SK-N-SH (cell line): ENCODE data around the gene TMEM167A. TPM values are rescaled to one million over a fixed set of nuclear protein-coding genes. Genes with fewer than 3 reads are reported as not detected.
A peak's percentile ranks its signal among the peaks of the same experiment; 100 is the strongest.

ENCODE experiments used
- CTCF ChIA-PET: fragments of 300-600, 350-600 bp; formaldehyde crosslinking; extraction: SDS; loops from one replicate; lab custom pipeline; 2021; lab: Yijun Ruan, JAX
- POLR2A ChIA-PET: fragments of 350-600 bp; sonication (Branson Sonifier 250); formaldehyde crosslinking; extraction: SDS; loops from one replicate; lab custom pipeline; 2020; ENCODE audit warnings: antibody characterized with exemption, inconsistent platforms; lab: Yijun Ruan, JAX
- DNase-seq: peaks from one replicate; pipeline ENCODE4 v3.0.0; 2012
- H2AFZ ChIP-seq: fragments of 200-600 bp; sonication (generic); 2 replicates; pipeline ENCODE4 v1.8.1; 2016; ENCODE audit warnings: antibody characterized with exemption, mild to moderate bottlenecking, low read depth
- H3F3A ChIP-seq: fragments of 200-600 bp; sonication (generic); replicated peaks from 2 replicates; pipeline ENCODE3; 2016; ENCODE audit warnings: antibody characterized with exemption, mild to moderate bottlenecking; ENCODE audit not compliant: insufficient read depth
- H3K27ac ChIP-seq, 2 experiments: fragments of 200-500 bp in 1 of 2; fragments of 200-600 bp in 1 of 2; sonication (Bioruptor generic) in 1 of 2; sonication (generic), shearing (Covaris generic) in 1 of 2; 2 replicates each; pipeline versions ENCODE4 v1.5.1 to v1.6.1; 2014 to 2016; ENCODE audit warnings: low read depth in 2 of 2, inconsistent platforms in 1 of 2, low read length in 1 of 2, mild to moderate bottlenecking in 1 of 2, mixed read lengths in 1 of 2
- H3K27me3 ChIP-seq: fragments of 200-600 bp; sonication (generic), shearing (Covaris generic); 2 replicates; pipeline ENCODE4 v1.6.1; 2016; ENCODE audit warnings: mixed run types; ENCODE audit not compliant: insufficient read depth
- H3K36me3 ChIP-seq, 2 experiments: fragments of 200-500 bp in 1 of 2; fragments of 200-600 bp in 1 of 2; sonication (Bioruptor generic) in 1 of 2; sonication (generic) in 1 of 2; replicated peaks in 1 of 2; 2 replicates each; pipeline versions ENCODE3 to v1.5.1; 2014 to 2016; ENCODE audit warnings: low read length in 1 of 2, mild to moderate bottlenecking in 1 of 2; ENCODE audit not compliant: insufficient read depth in 2 of 2, control insufficient read depth in 1 of 2
- H3K4me1 ChIP-seq, 2 experiments: fragments of 200-500 bp in 1 of 2; fragments of 200-600 bp in 1 of 2; sonication (Bioruptor generic) in 1 of 2; sonication (generic), shearing (Covaris generic) in 1 of 2; 2 replicates each; pipeline versions ENCODE4 v1.5.1 to v1.6.1; 2014 to 2016; ENCODE audit warnings: low read depth in 1 of 2, low read length in 1 of 2, mixed run types in 1 of 2; ENCODE audit not compliant: insufficient read depth in 2 of 2, control insufficient read depth in 1 of 2
- H3K4me2 ChIP-seq: fragments of 200-600 bp; sonication (generic), shearing (Covaris generic); 2 replicates; pipeline ENCODE4 v1.6.1; 2017; ENCODE audit warnings: mixed run types
- H3K4me3 ChIP-seq, 2 experiments: fragments of 200-500 bp in 1 of 2; fragments of 200-600 bp in 1 of 2; sonication (Bioruptor generic) in 1 of 2; sonication (generic), shearing (Covaris generic) in 1 of 2; 2 replicates each; pipeline versions ENCODE4 v1.5.1 to v1.8.1; 2014 to 2016; ENCODE audit warnings: low read depth in 2 of 2, inconsistent platforms in 1 of 2, low read length in 1 of 2, mild to moderate bottlenecking in 1 of 2, mixed read lengths in 1 of 2, moderate library complexity in 1 of 2
- H3K79me2 ChIP-seq: fragments of 200-600 bp; sonication (generic); 2 replicates; pipeline ENCODE4 v1.8.1; 2017; ENCODE audit warnings: mild to moderate bottlenecking; ENCODE audit not compliant: insufficient read depth
- H3K9ac ChIP-seq: fragments of 200-600 bp; sonication (generic); 2 replicates; pipeline ENCODE4 v1.6.1; 2017; ENCODE audit warnings: mixed run types
- H3K9me2 ChIP-seq: fragments of 200-600 bp; sonication (generic); 2 replicates; pipeline ENCODE4 v1.6.1; 2017; ENCODE audit warnings: mixed run types
- H3K9me3 ChIP-seq: fragments of 200-600 bp; sonication (generic); 2 replicates; pipeline ENCODE4 v1.6.1; 2017; ENCODE audit warnings: mixed run types, mild to moderate bottlenecking, moderate library complexity
- H4K20me1 ChIP-seq: fragments of 200-600 bp; sonication (generic); 2 replicates; pipeline ENCODE4 v1.6.1; 2017; ENCODE audit warnings: mild to moderate bottlenecking, mixed run types; ENCODE audit not compliant: insufficient read depth
- CHD2 ChIP-seq: fragments of 150-350 bp; IDR thresholded peaks from 2 replicates; pipeline ENCODE4 v1.6.1; 2018; ENCODE audit warnings: low read length; ENCODE audit not compliant: partially characterized antibody
- ELF1 ChIP-seq: IDR thresholded peaks from 2 replicates; pipeline ENCODE4 v1.4.0; 2012
- EP300 ChIP-seq, 2 experiments: IDR thresholded peaks; 2 replicates each; pipeline versions ENCODE4 v1.4.0 to v1.6.1; 2012; ENCODE audit warnings: borderline replicate concordance in 1 of 2, low read depth in 1 of 2, low read length in 1 of 2
- FOSL2 ChIP-seq: IDR thresholded peaks from 2 replicates; pipeline ENCODE4 v1.4.0; 2012; ENCODE audit warnings: low read depth, mild to moderate bottlenecking, moderate library complexity, borderline replicate concordance
- FOXJ3 ChIP-seq: sonication (generic); formaldehyde crosslinking; IDR thresholded peaks from 2 replicates; pipeline ENCODE4 v1.5.1; 2020; ENCODE audit warnings: mild to moderate bottlenecking, missing genetic modification reagents
- FOXM1 ChIP-seq: IDR thresholded peaks from 2 replicates; pipeline ENCODE4 v1.4.0; 2012; ENCODE audit warnings: low read depth, mild to moderate bottlenecking
- GABPA ChIP-seq: IDR thresholded peaks from 2 replicates; pipeline ENCODE4 v1.4.0; 2012; ENCODE audit warnings: low read depth, mild to moderate bottlenecking
- GATA2 ChIP-seq: sonication (generic); formaldehyde crosslinking; IDR thresholded peaks from 2 replicates; pipeline ENCODE4 v1.5.0; 2020; ENCODE audit warnings: mild to moderate bottlenecking, missing genetic modification reagents
- JUND ChIP-seq: IDR thresholded peaks from 2 replicates; pipeline ENCODE4 v1.4.0; 2012
- NFIC ChIP-seq: IDR thresholded peaks from 2 replicates; pipeline ENCODE4 v1.4.0; 2012; ENCODE audit warnings: borderline replicate concordance
- NRF1 ChIP-seq: IDR thresholded peaks from 2 replicates; pipeline ENCODE4 v1.6.1; 2012; ENCODE audit warnings: low read depth, mild to moderate bottlenecking, low read length
- POLR2AphosphoS5 ChIP-seq: IDR thresholded peaks from 2 replicates; pipeline ENCODE4 v1.6.1; 2012; ENCODE audit warnings: low read depth, low read length
- RAD21 ChIP-seq: IDR thresholded peaks from 2 replicates; pipeline ENCODE4 v1.6.1; 2012; ENCODE audit warnings: mild to moderate bottlenecking, low read length
- RCOR1 ChIP-seq: fragments of 150-350 bp; IDR thresholded peaks from 2 replicates; pipeline ENCODE4 v1.6.1; 2017; ENCODE audit warnings: antibody characterized with exemption, low read length
- RFX5 ChIP-seq: IDR thresholded peaks from 2 replicates; pipeline ENCODE4 v1.6.1; 2012; ENCODE audit warnings: mild to moderate bottlenecking, improper control_type of control experiment, low read length
- RXRA ChIP-seq: IDR thresholded peaks from 2 replicates; pipeline ENCODE4 v1.4.0; 2012; ENCODE audit warnings: low read depth, mild to moderate bottlenecking, borderline replicate concordance
- SIN3A ChIP-seq: IDR thresholded peaks from 2 replicates; pipeline ENCODE4 v1.6.1; 2012; ENCODE audit warnings: low read depth, mild to moderate bottlenecking, low read length, moderate library complexity, borderline replicate concordance
- SMC3 ChIP-seq: IDR thresholded peaks from 2 replicates; pipeline ENCODE4 v1.6.1; 2012; ENCODE audit warnings: low read depth, low read length, improper control_type of control experiment
- TAF1 ChIP-seq: IDR thresholded peaks from 2 replicates; pipeline ENCODE4 v1.6.1; 2012; ENCODE audit warnings: low read depth, mild to moderate bottlenecking, low read length, moderate library complexity, borderline replicate concordance
- TCF12 ChIP-seq: IDR thresholded peaks from 2 replicates; pipeline ENCODE4 v1.4.0; 2012
- TEAD4 ChIP-seq: IDR thresholded peaks from 2 replicates; pipeline ENCODE4 v1.4.0; 2012; ENCODE audit warnings: mild to moderate bottlenecking, borderline replicate concordance; ENCODE audit not compliant: insufficient read depth
- YY1 ChIP-seq: IDR thresholded peaks from 2 replicates; pipeline ENCODE4 v1.4.0; 2012; ENCODE audit warnings: low read depth, mild to moderate bottlenecking
- polyA plus RNA-seq, 3 experiments: library from polyadenylated mRNA; depleted of rRNA; stranded (reverse); fragments of >200 nt; gene quantifications; 2 replicates each; pipeline ENCODE4 v1.2.3, GENCODE V29; 2012
- TF ChIP-seq, protein P1 (sequence below): IDR thresholded peaks from 2 replicates; pipeline ENCODE4 v1.4.0; 2012; ENCODE audit warnings: low read depth, borderline replicate concordance
- TF ChIP-seq, protein P2 (sequence below): fragments of 150-350 bp; IDR thresholded peaks from 2 replicates; pipeline ENCODE4 v1.6.1; 2016; ENCODE audit warnings: mild to moderate bottlenecking, low read depth, low read length
- TF ChIP-seq, protein P3 (sequence below): IDR thresholded peaks from 2 replicates; pipeline ENCODE4 v1.6.1; 2012; ENCODE audit warnings: mild to moderate bottlenecking, low read depth, low read length, moderate library complexity
- TF ChIP-seq, protein P4 (sequence below): IDR thresholded peaks from 2 replicates; pipeline ENCODE4; 2012
- TF ChIP-seq, protein P5 (sequence below): IDR thresholded peaks from 2 replicates; pipeline ENCODE4 v1.4.0; 2012; ENCODE audit warnings: low read depth, borderline replicate concordance
- TF ChIP-seq, protein P6 (sequence below): IDR thresholded peaks from 2 replicates; pipeline ENCODE4 v1.4.0; 2012; ENCODE audit warnings: low read depth

Gene TMEM167A
- polyA plus RNA-seq, 1 of the 3 experiments (the other 2 are of a cell fraction): 23.7 TPM

DNA sequence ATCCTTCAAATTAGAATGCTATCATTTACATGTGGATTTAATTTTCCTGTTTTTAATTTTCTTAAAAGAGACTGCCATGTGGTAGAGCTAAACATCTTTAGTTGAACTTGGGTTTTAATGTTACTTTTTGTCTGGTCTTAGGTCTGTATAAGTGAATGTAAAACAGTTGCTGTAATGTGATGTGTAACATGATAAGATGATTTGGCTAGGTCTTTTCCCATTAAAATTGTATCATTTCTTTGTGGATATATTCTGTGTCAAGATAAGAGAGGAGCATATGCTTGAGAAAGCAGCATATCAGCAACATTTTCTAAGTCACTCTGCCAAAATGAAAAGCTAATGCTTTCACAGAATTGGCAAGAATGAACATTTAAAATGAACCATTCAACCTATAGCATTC is 18.5 kb downstream of the TMEM167A start:
- peaks cover 74% of the 10 kb centered on the region for H3K79me2 ChIP-seq
- TF ChIP-seq RAD21 (peak; percentile 22), RFX5 (no peak), JUND (no peak), POLR2AphosphoS5 (no peak), GATA2 (CRISPR knock-in tag) (peak; percentile 72), NRF1 (no peak), TEAD4 (peak; percentile 18; the same call in 1 of the 2 replicates), RXRA (no peak), SMC3 (no peak), CHD2 (peak; percentile 42), TCF12 (peak; percentile 43; the same call in 1 of the 2 replicates), SIN3A (no peak), TAF1 (no peak), GABPA (no peak), FOXM1 (no peak), YY1 (no peak), FOSL2 (no peak), ELF1 (no peak), RCOR1 (peak; percentile 57), EP300 (IDR thresholded peaks at IDR 0.05; ENCODE audit: borderline replicate concordance in 1 of 2, low read depth in 1 of 2, low read length in 1 of 2) (peak in 1 of 2 experiments; percentile 75; a peak in 2 of 4 replicates), FOXJ3 (CRISPR knock-in tag) (no peak), NFIC (no peak)
- TF ChIP-seq, protein P1, sequence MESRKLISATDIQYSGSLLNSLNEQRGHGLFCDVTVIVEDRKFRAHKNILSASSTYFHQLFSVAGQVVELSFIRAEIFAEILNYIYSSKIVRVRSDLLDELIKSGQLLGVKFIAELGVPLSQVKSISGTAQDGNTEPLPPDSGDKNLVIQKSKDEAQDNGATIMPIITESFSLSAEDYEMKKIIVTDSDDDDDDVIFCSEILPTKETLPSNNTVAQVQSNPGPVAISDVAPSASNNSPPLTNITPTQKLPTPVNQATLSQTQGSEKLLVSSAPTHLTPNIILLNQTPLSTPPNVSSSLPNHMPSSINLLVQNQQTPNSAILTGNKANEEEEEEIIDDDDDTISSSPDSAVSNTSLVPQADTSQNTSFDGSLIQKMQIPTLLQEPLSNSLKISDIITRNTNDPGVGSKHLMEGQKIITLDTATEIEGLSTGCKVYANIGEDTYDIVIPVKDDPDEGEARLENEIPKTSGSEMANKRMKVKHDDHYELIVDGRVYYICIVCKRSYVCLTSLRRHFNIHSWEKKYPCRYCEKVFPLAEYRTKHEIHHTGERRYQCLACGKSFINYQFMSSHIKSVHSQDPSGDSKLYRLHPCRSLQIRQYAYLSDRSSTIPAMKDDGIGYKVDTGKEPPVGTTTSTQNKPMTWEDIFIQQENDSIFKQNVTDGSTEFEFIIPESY: no peak
- TF ChIP-seq, protein P2, sequence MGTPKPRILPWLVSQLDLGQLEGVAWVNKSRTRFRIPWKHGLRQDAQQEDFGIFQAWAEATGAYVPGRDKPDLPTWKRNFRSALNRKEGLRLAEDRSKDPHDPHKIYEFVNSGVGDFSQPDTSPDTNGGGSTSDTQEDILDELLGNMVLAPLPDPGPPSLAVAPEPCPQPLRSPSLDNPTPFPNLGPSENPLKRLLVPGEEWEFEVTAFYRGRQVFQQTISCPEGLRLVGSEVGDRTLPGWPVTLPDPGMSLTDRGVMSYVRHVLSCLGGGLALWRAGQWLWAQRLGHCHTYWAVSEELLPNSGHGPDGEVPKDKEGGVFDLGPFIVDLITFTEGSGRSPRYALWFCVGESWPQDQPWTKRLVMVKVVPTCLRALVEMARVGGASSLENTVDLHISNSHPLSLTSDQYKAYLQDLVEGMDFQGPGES: no peak
- TF ChIP-seq, protein P3, sequence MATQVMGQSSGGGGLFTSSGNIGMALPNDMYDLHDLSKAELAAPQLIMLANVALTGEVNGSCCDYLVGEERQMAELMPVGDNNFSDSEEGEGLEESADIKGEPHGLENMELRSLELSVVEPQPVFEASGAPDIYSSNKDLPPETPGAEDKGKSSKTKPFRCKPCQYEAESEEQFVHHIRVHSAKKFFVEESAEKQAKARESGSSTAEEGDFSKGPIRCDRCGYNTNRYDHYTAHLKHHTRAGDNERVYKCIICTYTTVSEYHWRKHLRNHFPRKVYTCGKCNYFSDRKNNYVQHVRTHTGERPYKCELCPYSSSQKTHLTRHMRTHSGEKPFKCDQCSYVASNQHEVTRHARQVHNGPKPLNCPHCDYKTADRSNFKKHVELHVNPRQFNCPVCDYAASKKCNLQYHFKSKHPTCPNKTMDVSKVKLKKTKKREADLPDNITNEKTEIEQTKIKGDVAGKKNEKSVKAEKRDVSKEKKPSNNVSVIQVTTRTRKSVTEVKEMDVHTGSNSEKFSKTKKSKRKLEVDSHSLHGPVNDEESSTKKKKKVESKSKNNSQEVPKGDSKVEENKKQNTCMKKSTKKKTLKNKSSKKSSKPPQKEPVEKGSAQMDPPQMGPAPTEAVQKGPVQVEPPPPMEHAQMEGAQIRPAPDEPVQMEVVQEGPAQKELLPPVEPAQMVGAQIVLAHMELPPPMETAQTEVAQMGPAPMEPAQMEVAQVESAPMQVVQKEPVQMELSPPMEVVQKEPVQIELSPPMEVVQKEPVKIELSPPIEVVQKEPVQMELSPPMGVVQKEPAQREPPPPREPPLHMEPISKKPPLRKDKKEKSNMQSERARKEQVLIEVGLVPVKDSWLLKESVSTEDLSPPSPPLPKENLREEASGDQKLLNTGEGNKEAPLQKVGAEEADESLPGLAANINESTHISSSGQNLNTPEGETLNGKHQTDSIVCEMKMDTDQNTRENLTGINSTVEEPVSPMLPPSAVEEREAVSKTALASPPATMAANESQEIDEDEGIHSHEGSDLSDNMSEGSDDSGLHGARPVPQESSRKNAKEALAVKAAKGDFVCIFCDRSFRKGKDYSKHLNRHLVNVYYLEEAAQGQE: no peak
- TF ChIP-seq, protein P4, sequence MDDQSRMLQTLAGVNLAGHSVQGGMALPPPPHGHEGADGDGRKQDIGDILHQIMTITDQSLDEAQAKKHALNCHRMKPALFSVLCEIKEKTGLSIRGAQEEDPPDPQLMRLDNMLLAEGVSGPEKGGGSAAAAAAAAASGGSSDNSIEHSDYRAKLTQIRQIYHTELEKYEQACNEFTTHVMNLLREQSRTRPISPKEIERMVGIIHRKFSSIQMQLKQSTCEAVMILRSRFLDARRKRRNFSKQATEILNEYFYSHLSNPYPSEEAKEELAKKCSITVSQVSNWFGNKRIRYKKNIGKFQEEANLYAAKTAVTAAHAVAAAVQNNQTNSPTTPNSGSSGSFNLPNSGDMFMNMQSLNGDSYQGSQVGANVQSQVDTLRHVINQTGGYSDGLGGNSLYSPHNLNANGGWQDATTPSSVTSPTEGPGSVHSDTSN: no peak
- TF ChIP-seq, protein P5, sequence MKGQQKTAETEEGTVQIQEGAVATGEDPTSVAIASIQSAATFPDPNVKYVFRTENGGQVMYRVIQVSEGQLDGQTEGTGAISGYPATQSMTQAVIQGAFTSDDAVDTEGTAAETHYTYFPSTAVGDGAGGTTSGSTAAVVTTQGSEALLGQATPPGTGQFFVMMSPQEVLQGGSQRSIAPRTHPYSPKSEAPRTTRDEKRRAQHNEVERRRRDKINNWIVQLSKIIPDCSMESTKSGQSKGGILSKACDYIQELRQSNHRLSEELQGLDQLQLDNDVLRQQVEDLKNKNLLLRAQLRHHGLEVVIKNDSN: no peak
- TF ChIP-seq, protein P6, sequence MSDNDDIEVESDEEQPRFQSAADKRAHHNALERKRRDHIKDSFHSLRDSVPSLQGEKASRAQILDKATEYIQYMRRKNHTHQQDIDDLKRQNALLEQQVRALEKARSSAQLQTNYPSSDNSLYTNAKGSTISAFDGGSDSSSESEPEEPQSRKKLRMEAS: no peak

More for the DNA sequence above, 18.5 kb downstream of the TMEM167A start:
- Histone ChIP-seq H3K36me3 (peaks cover 55 to 80% of the 10 kb centered on the region in 2 experiments), H2AFZ (no peak overlapping the region), H3K27me3 (no peaks in the 10 kb centered on the region), H3K9me3 (no peaks in the 10 kb centered on the region), H4K20me1 (peaks cover 27% of the 10 kb centered on the region), H3K4me3 (no peak overlapping the region), H3K9ac (no peak overlapping the region), H3K9me2 (no peaks in the 10 kb centered on the region), H3K27ac (peak overlapping the region; percentile 4 to 88; a peak in 3 of 4 replicates), H3K4me1 (peaks cover 0 to 11% of the 10 kb centered on the region in 2 experiments; a peak in 2 of 4 replicates), H3F3A (peaks cover 19% of the 10 kb centered on the region), H3K4me2 (no peak overlapping the region)
- DNase-seq: no peak
- CTCF ChIA-PET: no interaction called here
- POLR2A ChIA-PET: no interaction called here
